Glutamatergic neuron (in vitro differentiated cells): ENCODE measurements around the gene CALR. TPM values are rescaled to one million over a fixed set of nuclear protein-coding genes. Genes with fewer than 3 reads are reported as not detected.

Experiments used
- DNase-seq: peaks from one replicate; pipeline ENCODE4 v3.0.0; 2022
- H3K27ac Mint-ChIP-seq: one replicate; pipeline ENCODE4 v1.8.0; 2020; ENCODE audit warnings: mild to moderate bottlenecking, mixed read lengths, inconsistent platforms; ENCODE audit not compliant: unreplicated experiment
- H3K27me3 Mint-ChIP-seq: one replicate; pipeline ENCODE4 v1.8.0; 2020; ENCODE audit warnings: mild to moderate bottlenecking, moderate library complexity, mixed read lengths, inconsistent platforms; ENCODE audit not compliant: unreplicated experiment
- H3K36me3 Mint-ChIP-seq: one replicate; pipeline ENCODE4 v1.8.0; 2020; ENCODE audit warnings: mild to moderate bottlenecking, mixed read lengths, inconsistent platforms; ENCODE audit not compliant: unreplicated experiment
- H3K4me1 Mint-ChIP-seq: one replicate; pipeline ENCODE4 v1.8.0; 2020; ENCODE audit warnings: mild to moderate bottlenecking, low read depth, mixed read lengths, inconsistent platforms; ENCODE audit not compliant: unreplicated experiment
- H3K4me3 Mint-ChIP-seq: one replicate; pipeline ENCODE4 v1.8.0; 2020; ENCODE audit warnings: mild to moderate bottlenecking, mixed read lengths, inconsistent platforms; ENCODE audit not compliant: unreplicated experiment
- H3K9me3 Mint-ChIP-seq: one replicate; pipeline ENCODE4 v1.8.0; 2020; ENCODE audit warnings: mild to moderate bottlenecking, moderate library complexity, mixed read lengths, inconsistent platforms; ENCODE audit not compliant: unreplicated experiment
- total RNA-seq: library from RNA; stranded (reverse); fragmentation: NEBNext Ultra II Directional; extraction: Animal tissue kit (Norgen Biotek cat#: 25700); gene quantifications from one replicate; pipeline ENCODE4 v1.2.1, GENCODE V29; 2021; ENCODE audit not compliant: unreplicated experiment
- TF ChIP-seq, protein P1 (sequence below): fragments of 200-600 bp; sonication (generic); IDR thresholded peaks from one replicate; pipeline ENCODE4 v1.5.0; 2021; ENCODE audit not compliant: partially characterized antibody, unreplicated experiment

Gene CALR
- total RNA-seq, 1 donor from 2014 or later = 543 TPM

DNA sequence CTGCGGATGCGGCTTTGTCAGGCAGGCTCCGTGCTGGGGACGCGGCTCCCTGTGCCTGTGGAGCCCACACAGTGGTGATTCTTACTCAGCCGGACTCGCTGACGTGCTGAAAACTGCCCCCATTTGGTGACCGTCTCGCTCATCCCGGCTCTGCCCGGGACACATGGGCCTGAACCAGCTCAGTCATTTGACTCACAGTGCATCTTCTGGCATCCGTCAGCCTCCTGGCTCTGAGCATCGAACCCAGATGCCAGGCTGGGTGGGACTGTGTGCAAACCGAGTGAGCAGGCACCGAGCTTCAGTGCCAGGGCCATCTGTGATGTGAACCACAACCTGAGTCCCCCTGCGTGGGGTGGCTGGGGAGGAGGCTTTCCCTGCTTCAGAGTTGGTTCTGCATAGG lies 41.9 kb upstream of the CALR start:
- TF ChIP-seq, protein P1, sequence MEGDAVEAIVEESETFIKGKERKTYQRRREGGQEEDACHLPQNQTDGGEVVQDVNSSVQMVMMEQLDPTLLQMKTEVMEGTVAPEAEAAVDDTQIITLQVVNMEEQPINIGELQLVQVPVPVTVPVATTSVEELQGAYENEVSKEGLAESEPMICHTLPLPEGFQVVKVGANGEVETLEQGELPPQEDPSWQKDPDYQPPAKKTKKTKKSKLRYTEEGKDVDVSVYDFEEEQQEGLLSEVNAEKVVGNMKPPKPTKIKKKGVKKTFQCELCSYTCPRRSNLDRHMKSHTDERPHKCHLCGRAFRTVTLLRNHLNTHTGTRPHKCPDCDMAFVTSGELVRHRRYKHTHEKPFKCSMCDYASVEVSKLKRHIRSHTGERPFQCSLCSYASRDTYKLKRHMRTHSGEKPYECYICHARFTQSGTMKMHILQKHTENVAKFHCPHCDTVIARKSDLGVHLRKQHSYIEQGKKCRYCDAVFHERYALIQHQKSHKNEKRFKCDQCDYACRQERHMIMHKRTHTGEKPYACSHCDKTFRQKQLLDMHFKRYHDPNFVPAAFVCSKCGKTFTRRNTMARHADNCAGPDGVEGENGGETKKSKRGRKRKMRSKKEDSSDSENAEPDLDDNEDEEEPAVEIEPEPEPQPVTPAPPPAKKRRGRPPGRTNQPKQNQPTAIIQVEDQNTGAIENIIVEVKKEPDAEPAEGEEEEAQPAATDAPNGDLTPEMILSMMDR = no peak
- peaks cover 2% of the 10 kb centered on the region for H3K9me3 Mint-ChIP-seq
- DNase-seq = no peak
- H3K27me3 Mint-ChIP-seq = peaks cover 1% of the 10 kb centered on the region
- no peak overlapping the region for H3K4me3 Mint-ChIP-seq
- H3K36me3 Mint-ChIP-seq = no peaks in the 10 kb centered on the region
- H3K4me1 Mint-ChIP-seq = no peaks in the 10 kb centered on the region
- no peak overlapping the region for H3K27ac Mint-ChIP-seq

- H3K36me3 Mint-ChIP-seq = no peaks in the 10 kb centered on the region
- H3K9me3 Mint-ChIP-seq = peaks cover 2% of the 10 kb centered on the region
Measured at GRCh38 chr19:12899891-12900518, 38.4 kb upstream of the CALR start.

DNA sequence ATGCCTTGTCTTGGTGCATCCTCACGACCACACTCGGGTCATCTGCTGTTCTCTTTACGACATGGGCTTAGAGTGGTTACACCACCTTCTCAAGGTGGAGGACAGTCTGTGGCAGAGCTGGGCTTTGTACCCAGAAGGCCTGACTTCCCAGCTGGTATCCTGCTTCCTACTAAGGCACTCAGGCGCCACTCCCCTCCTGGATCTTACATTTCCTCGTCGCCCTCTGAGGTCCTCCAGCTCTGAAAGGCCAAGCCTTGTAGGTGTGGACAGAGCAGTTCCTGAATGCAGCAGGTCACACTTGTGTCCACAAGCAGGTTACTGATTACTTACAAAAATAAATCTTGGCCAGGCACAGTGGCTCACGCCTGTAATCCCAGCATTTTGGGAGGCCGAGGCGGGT lies 31.2 kb upstream of the CALR start:
- Mint-ChIP-seq H3K4me1 (peaks cover 7% of the 10 kb centered on the region), H3K27ac (no peak overlapping the region)

More at GRCh38 chr19:12899891-12900518, 38.4 kb upstream of the CALR start:
- no peak overlapping the region for H3K4me3 Mint-ChIP-seq
- H3K27me3 Mint-ChIP-seq = peaks cover 1% of the 10 kb centered on the region
- DNase-seq = no peak
- TF ChIP-seq, protein P1 = no peak
- no peak overlapping the region for H3K27ac Mint-ChIP-seq
- H3K4me1 Mint-ChIP-seq = no peaks in the 10 kb centered on the region

DNA sequence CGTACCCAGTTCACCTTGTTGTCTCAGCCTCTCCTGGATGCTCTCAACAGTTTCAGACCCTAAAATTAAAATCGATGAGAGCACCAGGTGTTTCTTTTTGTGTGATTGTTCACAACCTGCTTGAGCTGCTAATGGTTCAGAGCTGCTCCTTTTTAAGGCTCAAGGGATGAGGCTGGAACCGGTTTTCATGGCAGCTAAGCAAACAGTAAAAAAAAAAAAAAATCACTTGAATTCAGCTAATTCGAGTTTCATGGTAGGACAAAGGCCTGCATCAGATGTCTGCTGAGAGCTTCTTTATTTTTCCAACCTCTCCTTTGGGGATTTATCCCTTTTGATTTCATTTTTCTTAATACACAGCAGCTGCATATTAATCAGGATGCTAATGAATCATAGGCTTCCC lies 25.8 kb upstream of the CALR start:
- peak overlapping the region; percentile 70 for H3K4me3 Mint-ChIP-seq
- H3K9me3 Mint-ChIP-seq = peaks cover 7% of the 10 kb centered on the region
- H3K4me1 Mint-ChIP-seq = peaks cover 27% of the 10 kb centered on the region
- peak overlapping the region; percentile 87 for H3K27ac Mint-ChIP-seq
- H3K36me3 Mint-ChIP-seq = no peaks in the 10 kb centered on the region
- DNase-seq = no peak
- TF ChIP-seq, protein P1 = no peak
- peaks cover 3% of the 10 kb centered on the region for H3K27me3 Mint-ChIP-seq

More for the DNA sequence above, 31.2 kb upstream of the CALR start:
- no peak overlapping the region for H3K4me3 Mint-ChIP-seq
- DNase-seq = no peak
- TF ChIP-seq, protein P1 = no peak
- no peaks in the 10 kb centered on the region for H3K27me3 Mint-ChIP-seq
- H3K9me3 Mint-ChIP-seq = peaks cover 7% of the 10 kb centered on the region
- no peaks in the 10 kb centered on the region for H3K36me3 Mint-ChIP-seq

- Mint-ChIP-seq H3K4me3 (peak overlapping the region; percentile 70), H3K9me3 (peaks cover 9% of the 10 kb centered on the region), H3K27ac (peak overlapping the region; percentile 87), H3K36me3 (no peaks in the 10 kb centered on the region), H3K4me1 (peaks cover 27% of the 10 kb centered on the region), H3K27me3 (peaks cover 3% of the 10 kb centered on the region)
- DNase-seq = peak; percentile 57
- TF ChIP-seq, protein P1 = no peak
Measured at GRCh38 chr19:12913011-12913561, 25.3 kb upstream of the CALR start.
